OCI-LY7 (cell line): ENCODE measurements around the gene C9orf50. TPM values are rescaled to one million over a fixed set of nuclear protein-coding genes. Genes with fewer than 3 reads are reported as not detected.

Experiments used
- BruUV-seq: library from RNA; stranded (reverse); fragments of 400-500 nt; replicated peaks from 2 replicates; lab custom pipeline; 2021; lab: Mats Ljungman, UMichigan
- CTCF ChIA-PET: fragments of 300-600 bp; sonication (Branson Sonifier 250); formaldehyde crosslinking; loops from one replicate; lab custom pipeline; 2022; ENCODE audit warnings: antibody characterized with exemption; ENCODE audit not compliant: unreplicated experiment; lab: Charles Lee
- POLR2A ChIA-PET: fragments of 300-600 bp; sonication (Branson Sonifier 250); formaldehyde crosslinking; loops from one replicate; lab custom pipeline; 2022; ENCODE audit warnings: antibody characterized with exemption; lab: Charles Lee
- DNase-seq: peaks from one replicate; pipeline ENCODE4 v3.0.0-alpha.2; 2015; ENCODE audit warnings: low spot score
- H2AFZ ChIP-seq: fragments of 200-600 bp; sonication (generic), shearing (Covaris generic); 2 replicates; pipeline ENCODE4 v1.6.1; 2014; ENCODE audit warnings: mild to moderate bottlenecking, antibody characterized with exemption, low read length, moderate library complexity
- H3K27ac ChIP-seq: fragments of 200-600 bp; sonication (generic); 2 replicates; pipeline ENCODE4 v1.5.1; 2014; ENCODE audit warnings: mixed run types, low read depth, mild to moderate bottlenecking, moderate library complexity, low read length, inconsistent platforms; ENCODE audit not compliant: poor library complexity, severe bottlenecking
- H3K36me3 ChIP-seq: fragments of 200-600 bp; sonication (generic); 2 replicates; pipeline ENCODE4 v1.6.1; 2014; ENCODE audit warnings: mild to moderate bottlenecking, antibody characterized with exemption, low read length, moderate library complexity, mixed read lengths; ENCODE audit not compliant: insufficient read depth
- H3K4me1 ChIP-seq: fragments of 200-600 bp; sonication (generic); 2 replicates; pipeline ENCODE4 v1.5.1; 2014; ENCODE audit warnings: mild to moderate bottlenecking, low read length; ENCODE audit not compliant: insufficient read depth, poor library complexity, severe bottlenecking
- H3K4me2 ChIP-seq: fragments of 200-600 bp; sonication (generic); 2 replicates; pipeline ENCODE4 v1.6.1; 2014; ENCODE audit warnings: mild to moderate bottlenecking, low read length
- H3K4me3 ChIP-seq: fragments of 200-600 bp; sonication (generic); 2 replicates; pipeline ENCODE4 v1.5.1; 2014; ENCODE audit warnings: mild to moderate bottlenecking, low read depth, low read length; ENCODE audit not compliant: poor library complexity, severe bottlenecking
- H3K79me2 ChIP-seq: fragments of 200-600 bp; sonication (generic); 2 replicates; pipeline ENCODE4 v1.6.1; 2016; ENCODE audit warnings: low read depth, mild to moderate bottlenecking, low read length, moderate library complexity, mixed read lengths; ENCODE audit not compliant: insufficient read depth
- H3K9me2 ChIP-seq: fragments of 200-600 bp; sonication (generic); 2 replicates; pipeline ENCODE4 v1.6.1; 2016; ENCODE audit warnings: mild to moderate bottlenecking, low read length, mixed read lengths; ENCODE audit not compliant: insufficient read depth
- H3K9me3 ChIP-seq: fragments of 200-600 bp; sonication (generic); 2 replicates; pipeline ENCODE4 v1.6.1; 2014; ENCODE audit warnings: mild to moderate bottlenecking, mixed run types, low read length, mixed read lengths
- H4K20me1 ChIP-seq: fragments of 200-600 bp; sonication (generic); 2 replicates; pipeline ENCODE4 v1.6.1; 2014; ENCODE audit warnings: mild to moderate bottlenecking, antibody characterized with exemption, low read length, moderate library complexity, mixed read lengths; ENCODE audit not compliant: insufficient read depth
- CTCF ChIP-seq: fragments of 200-600 bp; sonication (generic); conservative IDR thresholded peaks from 2 replicates; pipeline ENCODE4 v1.5.1; 2014; ENCODE audit warnings: mild to moderate bottlenecking, antibody characterized with exemption, low read length, moderate library complexity, mixed read lengths
- EZH2phosphoT487 ChIP-seq: fragments of 200-600 bp; sonication (generic); IDR thresholded peaks from 2 replicates; pipeline ENCODE4 v1.6.1; 2018; ENCODE audit warnings: low read depth, borderline replicate concordance, mild to moderate bottlenecking, mixed run types, antibody characterized with exemption, low read length, moderate library complexity, mixed read lengths
- intact Hi-C: fragments of 100-400 bp; cut with micrococcal nuclease; formaldehyde crosslinking; loops from one replicate; pipeline ENCODE4 v1.10.0; 2022; ENCODE audit not compliant: unreplicated experiment
- total RNA-seq, 2 experiments: library from RNA; depleted of rRNA in 1 of 2; stranded (reverse); fragments of >200 nt in 1 of 2; shearing (Covaris generic) in 1 of 2; gene quantifications; 2 replicates each; pipeline ENCODE4 v1.2.3, GENCODE V29; 2014 to 2022

C9orf50 gene
- total RNA-seq, 2 experiments from 2014 or later: not detected

- DNase-seq: no peak
- POLR2A ChIA-PET: no interaction called here
- TF ChIP-seq CTCF (no peak), EZH2phosphoT487 (no peak)
- intact Hi-C loops: loop anchor here (5.0 kb wide), 1 partner anchor 450 kb away; the partner anchor contains the start of gene IER5L
- Histone ChIP-seq H3K27ac (peak overlapping the region; percentile 73), H3K9me2 (no peaks in the 10 kb centered on the region), H3K4me3 (peak overlapping the region; percentile 92), H3K4me2 (peak overlapping the region; percentile 88), H2AFZ (no peak overlapping the region), H3K9me3 (no peaks in the 10 kb centered on the region), H3K4me1 (peaks cover 44% of the 10 kb centered on the region), H3K36me3 (peaks cover 57% of the 10 kb centered on the region), H4K20me1 (peaks cover 40% of the 10 kb centered on the region), H3K79me2 (peaks cover 67% of the 10 kb centered on the region)
- BruUV-seq: no TSS peak
- CTCF ChIA-PET: no interaction called here
These were observed 6.9 kb upstream of the C9orf50 start for GRCh38 chr9:129627556-129628440.

- ChIA-PET POLR2A (interaction anchor here (0.7 kb wide), 1 partner anchor 455 kb away, joined by 3 read pairs; no protein-coding TSS in a partner anchor), CTCF (no interaction called here)
- intact Hi-C loops: loop anchor here (5.0 kb wide), 1 partner anchor 449 kb away; the partner anchor contains the start of gene IER5L
- H3K9me2 ChIP-seq: no peaks in the 10 kb centered on the region
- H4K20me1 ChIP-seq: peaks cover 36% of the 10 kb centered on the region
- no TSS peak for BruUV-seq
- peaks cover 44% of the 10 kb centered on the region for H3K4me1 ChIP-seq
- peak overlapping the region; percentile 73 for H3K27ac ChIP-seq
- H3K4me2 ChIP-seq: peak overlapping the region; percentile 88
- H3K4me3 ChIP-seq: peak overlapping the region; percentile 92
- H2AFZ ChIP-seq: 0 out of 2 replicates have a peak overlapping the region, but pooled peaks have one; percentile 63
- DNase-seq: peak; percentile 62
- H3K9me3 ChIP-seq: no peaks in the 10 kb centered on the region
- peaks cover 56% of the 10 kb centered on the region for H3K79me2 ChIP-seq
- H3K36me3 ChIP-seq: peaks cover 46% of the 10 kb centered on the region
- TF ChIP-seq EZH2phosphoT487: no peak
- no peak for TF ChIP-seq CTCF
These were observed 5.9 kb upstream of the C9orf50 start for GRCh38 chr9:129626625-129627284.
